ENCODE data around the gene ZNF22. TPM values are rescaled to one million over a fixed set of nuclear protein-coding genes. Genes with fewer than 3 reads are reported as not detected.

ZNF22 gene
- total and polyA plus RNA-seq, 2 of the 8 experiments (the other 6 are each of a cell fraction or from before 2014, with no cell fraction given): 18.2 to 45.2 TPM

DNA sequence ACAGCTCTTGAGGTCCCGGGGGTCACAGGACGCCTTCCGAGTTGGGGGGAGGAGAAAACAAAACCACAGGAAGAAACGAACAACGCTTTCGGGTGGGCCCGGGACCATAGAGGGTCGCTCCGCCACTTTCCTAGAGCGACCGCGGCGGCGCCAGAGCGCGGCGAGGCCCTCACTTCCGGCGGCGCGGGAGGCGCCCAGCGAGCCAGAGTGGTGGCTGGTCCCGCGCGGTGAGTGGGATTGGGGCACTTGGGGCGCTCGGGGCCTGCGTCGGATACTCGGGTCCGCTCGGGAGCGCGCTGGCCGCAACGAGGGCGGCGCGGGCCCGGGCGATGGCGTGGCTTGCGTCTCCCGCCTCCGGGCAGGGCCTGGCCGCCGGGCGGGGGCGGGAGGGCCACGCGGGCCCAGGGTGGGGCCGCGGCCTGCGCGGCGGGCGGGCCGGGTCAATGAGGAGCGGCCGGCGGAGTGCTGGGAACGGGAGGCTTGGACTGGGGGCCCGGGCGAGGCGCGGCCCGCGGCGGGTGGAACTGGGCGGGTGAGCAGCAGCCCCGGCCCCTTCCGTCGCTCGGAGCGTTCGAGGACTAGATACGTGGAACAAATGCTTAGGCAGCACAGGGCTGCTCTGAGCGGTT is at the start of gene ZNF22 (continued):
- TF ChIP-seq CBX8 (IDR thresholded peaks at IDR 0.05; ENCODE audit: borderline replicate concordance, low read depth, low read length) (no peak), HDAC2 (IDR thresholded peaks at IDR 0.05; ENCODE audit: borderline replicate concordance in 1 of 2, low read depth in 2 of 2, low read length in 2 of 2) (0 out of 4 replicates have a peak, but pooled peaks of 1 of the 2 experiments have one; percentile 16), TEAD4 (IDR thresholded peaks at IDR 0.05; ENCODE audit: low read depth, low read length) (no peak), NANOG (IDR thresholded peaks at IDR 0.05; ENCODE audit: insufficient read depth, low read depth, low read length, poor library complexity, severe bottlenecking) (no peak), SUZ12 (IDR thresholded peaks at IDR 0.05; ENCODE audit: low read length) (no peak), CEBPB (IDR thresholded peaks at IDR 0.05; ENCODE audit: low read depth, low read length) (no peak), CREB1 (IDR thresholded peaks at IDR 0.05) (no peak), NRF1 (IDR thresholded peaks at IDR 0.05; ENCODE audit: low read depth, low read length) (no peak), EGR1 (IDR thresholded peaks at IDR 0.05; ENCODE audit: borderline replicate concordance, low read depth, low read length) (0 out of 2 replicates have a peak, but pooled peaks have one; percentile 12), RBBP5 (IDR thresholded peaks at IDR 0.05; ENCODE audit: borderline replicate concordance, low read depth, low read length) (0 out of 2 replicates have a peak, but pooled peaks have one; percentile 51), SAP30 (IDR thresholded peaks at IDR 0.05; ENCODE audit: insufficient read depth, insufficient replicate concordance, low read length) (no peak), CHD2 (IDR thresholded peaks at IDR 0.05; ENCODE audit: low read length) (no peak), POU5F1 (IDR thresholded peaks at IDR 0.05; ENCODE audit: low read depth, low read length) (no peak), FOSL1 (IDR thresholded peaks at IDR 0.05; ENCODE audit: insufficient read depth, low read depth, low read length) (no peak), SP4 (IDR thresholded peaks at IDR 0.05; ENCODE audit: low read length) (no peak), BACH1 (IDR thresholded peaks at IDR 0.05; ENCODE audit: low read length) (0 out of 2 replicates have a peak, but pooled peaks have one; percentile 51), MAX (IDR thresholded peaks at IDR 0.05) (peak; percentile 77), RXRA (IDR thresholded peaks at IDR 0.05; ENCODE audit: insufficient read depth, low read depth, low read length) (no peak), HDAC6 (IDR thresholded peaks at IDR 0.05; ENCODE audit: low read depth, low read length) (no peak), TCF12 (IDR thresholded peaks at IDR 0.05; ENCODE audit: low read depth, low read length) (no peak), GABPA (IDR thresholded peaks at IDR 0.05; ENCODE audit: borderline replicate concordance, insufficient read depth, low read length) (peak; percentile 81), POLR2AphosphoS5 (IDR thresholded peaks at IDR 0.05; ENCODE audit: low read depth, low read length) (peak; percentile 69), EZH2 (IDR thresholded peaks at IDR 0.05; ENCODE audit: low read depth, low read length, severe bottlenecking) (no peak)
- TF ChIP-seq, protein P1, sequence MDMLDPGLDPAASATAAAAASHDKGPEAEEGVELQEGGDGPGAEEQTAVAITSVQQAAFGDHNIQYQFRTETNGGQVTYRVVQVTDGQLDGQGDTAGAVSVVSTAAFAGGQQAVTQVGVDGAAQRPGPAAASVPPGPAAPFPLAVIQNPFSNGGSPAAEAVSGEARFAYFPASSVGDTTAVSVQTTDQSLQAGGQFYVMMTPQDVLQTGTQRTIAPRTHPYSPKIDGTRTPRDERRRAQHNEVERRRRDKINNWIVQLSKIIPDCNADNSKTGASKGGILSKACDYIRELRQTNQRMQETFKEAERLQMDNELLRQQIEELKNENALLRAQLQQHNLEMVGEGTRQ (IDR thresholded peaks at IDR 0.05; ENCODE audit: low read length): no peak
